ENCODE measurements around the gene REPIN1. TPM values are rescaled to one million over a fixed set of nuclear protein-coding genes. Genes with fewer than 3 reads are reported as not detected.

Gene REPIN1
- total RNA-seq, 1 donor from 2014 or later = 65.8 TPM

- no peak for TF ChIP-seq CTCF (IDR thresholded peaks at IDR 0.05)
- Mint-ChIP-seq H3K27me3 (ENCODE audit: low read depth) (peaks cover 4% of the 10 kb centered on the region), H3K36me3 (ENCODE audit: low read depth) (peaks cover 2% of the 10 kb centered on the region), H3K4me3 (ENCODE audit: unreplicated experiment) (no peak overlapping the region), H3K9me3 (ENCODE audit: low read depth) (no peaks in the 10 kb centered on the region), H3K27ac (ENCODE audit: unreplicated experiment) (no peak overlapping the region), H3K4me1 (ENCODE audit: low read depth) (peaks cover 12% of the 10 kb centered on the region)
- DNase-seq (ENCODE audit: low spot score) = no peak
These were observed 41.3 kb upstream of the REPIN1 start for GRCh38 chr7:150327308-150327707.

- Mint-ChIP-seq H3K9me3 (ENCODE audit: low read depth) (no peaks in the 10 kb centered on the region), H3K27ac (ENCODE audit: unreplicated experiment) (no peak overlapping the region), H3K27me3 (ENCODE audit: low read depth) (peaks cover 6% of the 10 kb centered on the region), H3K36me3 (ENCODE audit: low read depth) (peaks cover 2% of the 10 kb centered on the region), H3K4me3 (ENCODE audit: unreplicated experiment) (no peak overlapping the region), H3K4me1 (ENCODE audit: low read depth) (peaks cover 3% of the 10 kb centered on the region)
- no peak for TF ChIP-seq CTCF (IDR thresholded peaks at IDR 0.05)
- no peak for DNase-seq (ENCODE audit: low spot score)
These were observed 39.1 kb upstream of the REPIN1 start for GRCh38 chr7:150329331-150330120.

GRCh38 chr7:150330211-150330885 lies 38.3 kb upstream of the REPIN1 start:
- Mint-ChIP-seq H3K9me3 (ENCODE audit: low read depth) (no peaks in the 10 kb centered on the region), H3K27me3 (ENCODE audit: low read depth) (peaks cover 2% of the 10 kb centered on the region), H3K4me1 (ENCODE audit: low read depth) (no peaks in the 10 kb centered on the region), H3K4me3 (ENCODE audit: unreplicated experiment) (no peak overlapping the region), H3K36me3 (ENCODE audit: low read depth) (peaks cover 2% of the 10 kb centered on the region), H3K27ac (ENCODE audit: unreplicated experiment) (no peak overlapping the region)
- TF ChIP-seq CTCF (IDR thresholded peaks at IDR 0.05) = no peak
- no peak for DNase-seq (ENCODE audit: low spot score)

GRCh38 chr7:150332852-150333635 lies 35.6 kb upstream of the REPIN1 start:
- no peak for TF ChIP-seq CTCF (IDR thresholded peaks at IDR 0.05)
- H3K4me1 Mint-ChIP-seq (ENCODE audit: low read depth) = no peaks in the 10 kb centered on the region
- DNase-seq (ENCODE audit: low spot score) = no peak
- H3K4me3 Mint-ChIP-seq (ENCODE audit: unreplicated experiment) = no peak overlapping the region
- no peaks in the 10 kb centered on the region for H3K36me3 Mint-ChIP-seq (ENCODE audit: low read depth)
- H3K9me3 Mint-ChIP-seq (ENCODE audit: low read depth) = no peaks in the 10 kb centered on the region
- peaks cover 2% of the 10 kb centered on the region for H3K27me3 Mint-ChIP-seq (ENCODE audit: low read depth)
- H3K27ac Mint-ChIP-seq (ENCODE audit: unreplicated experiment) = no peak overlapping the region

GRCh38 chr7:150333659-150334058 lies 35.0 kb upstream of the REPIN1 start:
- Mint-ChIP-seq H3K36me3 (ENCODE audit: low read depth) (no peaks in the 10 kb centered on the region), H3K27ac (ENCODE audit: unreplicated experiment) (no peak overlapping the region), H3K4me3 (ENCODE audit: unreplicated experiment) (no peak overlapping the region), H3K9me3 (ENCODE audit: low read depth) (no peaks in the 10 kb centered on the region), H3K4me1 (ENCODE audit: low read depth) (no peaks in the 10 kb centered on the region), H3K27me3 (ENCODE audit: low read depth) (peaks cover 2% of the 10 kb centered on the region)
- no peak for TF ChIP-seq CTCF (IDR thresholded peaks at IDR 0.05)
- no peak for DNase-seq (ENCODE audit: low spot score)
